Measurements from ENCODE around the gene SLC25A39.
A peak's percentile ranks its signal among the peaks of the same experiment; 100 is the strongest.

Gene SLC25A39

DNA sequence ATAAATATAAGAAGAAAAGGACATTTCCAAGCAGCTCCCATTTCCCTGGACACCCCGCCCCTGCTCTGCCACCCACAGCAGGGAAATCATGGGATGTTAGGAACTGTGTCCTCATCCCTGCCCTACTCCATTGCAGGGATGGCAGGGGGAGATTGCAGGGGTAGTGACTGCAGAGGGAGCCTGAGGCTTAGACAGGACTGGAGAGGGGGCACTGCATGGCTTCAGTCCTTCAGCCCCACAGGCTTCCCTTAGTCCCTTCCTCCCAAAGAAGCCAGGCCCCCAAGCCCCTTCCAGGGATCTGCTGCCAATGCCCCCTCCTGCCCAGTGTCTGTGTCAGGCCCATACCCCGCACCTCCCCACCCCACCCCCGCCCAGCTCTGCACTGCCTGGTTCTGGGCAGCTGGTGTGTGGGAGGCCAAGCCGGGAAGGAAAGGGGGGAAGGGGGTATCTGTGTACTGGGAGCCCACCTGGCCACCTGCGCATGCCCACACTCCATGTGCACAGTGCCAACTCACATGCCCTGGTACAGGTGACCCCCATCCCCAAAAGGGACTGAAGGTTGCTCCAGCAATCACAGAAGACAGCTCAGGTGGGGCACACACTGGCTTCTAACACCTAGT is 13.0 kb downstream of the SLC25A39 start:
- DNase-seq = no peak

GRCh38 chr17:44310609-44311376 is 13.8 kb downstream of the SLC25A39 start:
- DNase-seq = no peak

DNA sequence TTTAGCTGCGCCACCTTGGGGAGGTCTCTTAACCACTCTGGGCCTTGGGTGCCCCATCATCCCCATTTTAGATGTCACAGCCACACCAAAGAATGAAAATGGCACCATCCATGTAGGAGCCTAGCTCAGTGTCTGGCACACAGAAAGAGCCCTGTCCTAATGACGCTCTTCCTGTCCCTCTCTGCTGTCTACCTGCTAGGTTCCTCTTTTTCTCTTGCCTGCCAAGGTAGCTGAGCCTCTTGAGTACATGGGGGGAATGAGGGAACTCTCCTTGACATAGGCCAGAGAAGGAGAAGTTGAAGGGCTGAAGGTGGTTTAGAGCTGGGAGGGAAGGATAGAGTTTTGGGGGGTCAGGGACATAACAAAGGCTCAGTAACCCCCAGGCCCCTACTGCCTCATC is 14.4 kb downstream of the SLC25A39 start:
- DNase-seq = no peak

- DNase-seq = no peak
These were observed 15.2 kb downstream of the SLC25A39 start for GRCh38 chr17:44309472-44309871.

DNA sequence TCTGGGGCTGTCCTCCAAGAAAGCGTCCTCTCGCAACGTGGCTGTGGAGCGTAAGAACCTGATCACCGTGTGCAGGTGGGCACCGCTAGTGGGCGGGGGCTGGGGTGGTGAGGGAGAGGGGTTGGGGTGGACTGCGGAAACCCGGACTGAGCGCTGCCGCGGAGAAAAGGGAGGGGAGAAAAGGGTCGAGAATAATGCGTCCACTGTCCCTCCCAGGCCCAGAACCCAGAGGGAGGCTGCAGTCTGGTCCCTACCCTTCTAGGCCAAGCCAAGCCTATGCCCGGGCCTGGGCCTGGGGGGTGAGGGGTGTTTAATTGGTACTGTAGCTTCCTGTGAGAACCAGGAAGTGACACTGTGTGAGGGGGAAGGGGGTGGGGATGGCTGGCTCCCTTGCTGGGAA is 15.8 kb downstream of the SLC25A39 start:
- DNase-seq = no peak

DNA sequence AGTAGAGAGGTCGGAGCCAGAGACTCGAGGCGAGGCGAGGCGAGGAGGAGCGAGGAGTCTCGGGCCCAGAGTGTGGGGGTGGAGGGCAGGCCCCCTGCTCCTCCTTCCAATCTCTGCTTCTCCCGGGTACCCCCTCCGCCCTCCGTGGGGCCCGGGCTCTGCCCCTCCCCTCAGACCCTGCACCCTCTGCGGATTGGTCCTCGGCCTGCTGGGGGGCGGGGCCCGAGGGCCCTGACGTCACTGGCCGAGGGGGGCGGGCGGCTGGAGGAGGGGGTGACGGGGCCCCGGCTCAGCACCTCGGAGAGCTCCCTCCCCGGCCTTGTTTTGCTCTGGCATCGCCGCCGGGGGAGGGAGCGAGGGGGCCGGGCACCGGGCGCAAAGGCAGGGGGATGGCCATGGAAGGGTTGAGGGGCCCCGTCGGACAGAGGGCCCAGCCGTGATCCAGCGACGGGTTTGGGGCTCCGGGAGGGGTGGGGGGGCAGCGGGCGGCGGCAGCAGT is 16.3 kb downstream of the SLC25A39 start, which contains the start of gene RUNDC3A:
TSS of gene RUNDC3A (plus strand) at position 282 of the 499 bp plus-strand sequence. CDS start 232 bp downstream, outside the sequence.
- peak; percentile 94 for DNase-seq

GRCh38 chr17:44307387-44308186 is 17.0 kb downstream of the SLC25A39 start:
- DNase-seq = no peak

DNA sequence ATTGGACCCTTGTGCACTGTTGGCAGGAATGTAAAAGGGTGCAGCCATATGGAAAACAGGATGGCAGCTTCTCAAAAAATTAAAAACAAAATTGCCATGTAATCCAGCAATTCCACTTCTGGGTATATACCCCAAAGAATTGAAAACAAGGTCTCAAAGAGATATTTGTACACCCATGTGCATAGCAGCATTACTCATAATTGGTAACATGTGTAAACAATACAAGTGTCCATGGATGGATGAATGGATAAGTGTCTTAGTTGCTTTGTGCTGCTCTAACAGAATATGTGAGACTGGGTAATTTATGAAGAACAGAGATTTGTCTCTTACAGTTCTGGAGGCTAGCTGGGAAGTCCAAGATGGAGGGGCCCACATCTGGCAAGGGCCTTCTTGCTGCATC is 20.0 kb downstream of the SLC25A39 start:
- no peak for DNase-seq

DNA sequence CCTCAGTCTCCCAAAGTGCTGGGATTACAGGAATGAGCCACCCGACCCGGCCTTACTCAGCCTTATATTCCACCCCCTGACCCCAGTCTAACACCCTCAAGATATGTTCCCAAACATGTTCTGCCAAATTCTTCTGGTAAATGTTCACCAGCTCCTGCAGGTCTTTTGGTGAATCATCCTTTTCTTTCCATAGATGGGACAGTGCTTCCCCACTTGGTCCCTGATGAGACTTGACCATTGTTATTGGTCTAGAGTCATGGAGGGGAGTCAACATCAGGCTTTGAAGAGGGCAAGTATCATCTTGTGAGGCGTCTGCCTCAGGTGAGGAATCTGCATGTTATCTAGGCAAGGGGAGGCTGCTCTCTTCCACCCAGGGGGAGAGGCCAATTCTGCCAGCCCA is 26.6 kb downstream of the SLC25A39 start:
- no peak for DNase-seq

GRCh38 chr17:44293509-44294226 is 31.0 kb downstream of the SLC25A39 start:
- no peak for DNase-seq

DNA sequence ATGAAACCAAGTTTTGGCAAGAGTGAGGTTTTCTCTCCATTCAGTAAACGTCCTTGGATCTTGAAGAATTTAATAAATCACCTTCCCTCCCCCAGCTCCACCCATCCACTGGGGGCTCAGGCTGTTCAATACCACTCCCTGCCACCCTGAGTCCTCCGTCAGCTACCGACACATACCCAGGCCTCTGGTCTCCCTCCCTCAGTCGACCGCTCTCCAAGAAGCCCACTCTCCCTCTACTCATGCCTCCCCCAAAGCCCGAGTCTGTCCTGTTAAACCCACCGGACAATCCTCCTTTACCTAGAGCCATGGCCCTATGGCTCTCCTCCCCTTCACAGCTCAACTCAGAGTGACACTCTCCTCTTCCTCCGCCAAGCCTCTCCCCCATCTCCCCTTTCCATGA is 37.0 kb downstream of the SLC25A39 start:
- no peak for DNase-seq

DNA sequence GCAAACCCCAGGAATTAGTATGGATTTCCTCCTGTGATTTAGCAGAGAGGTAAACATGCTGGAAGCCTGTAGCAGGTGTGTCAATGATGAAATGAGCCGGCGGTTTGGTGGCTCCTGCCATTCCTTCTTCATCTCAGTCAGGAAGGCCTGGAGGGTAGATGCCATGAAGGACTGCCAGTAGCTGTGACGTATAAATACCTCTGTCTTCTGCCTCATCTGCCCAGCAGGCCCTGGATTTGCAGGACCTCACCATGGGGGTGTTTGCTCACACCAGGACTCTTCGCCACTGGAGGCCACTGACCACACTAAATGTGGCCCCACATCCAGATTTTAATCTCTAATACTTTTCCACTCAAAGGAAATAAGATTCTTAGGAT is 40.6 kb downstream of the SLC25A39 start:
- no peak for DNase-seq

DNA sequence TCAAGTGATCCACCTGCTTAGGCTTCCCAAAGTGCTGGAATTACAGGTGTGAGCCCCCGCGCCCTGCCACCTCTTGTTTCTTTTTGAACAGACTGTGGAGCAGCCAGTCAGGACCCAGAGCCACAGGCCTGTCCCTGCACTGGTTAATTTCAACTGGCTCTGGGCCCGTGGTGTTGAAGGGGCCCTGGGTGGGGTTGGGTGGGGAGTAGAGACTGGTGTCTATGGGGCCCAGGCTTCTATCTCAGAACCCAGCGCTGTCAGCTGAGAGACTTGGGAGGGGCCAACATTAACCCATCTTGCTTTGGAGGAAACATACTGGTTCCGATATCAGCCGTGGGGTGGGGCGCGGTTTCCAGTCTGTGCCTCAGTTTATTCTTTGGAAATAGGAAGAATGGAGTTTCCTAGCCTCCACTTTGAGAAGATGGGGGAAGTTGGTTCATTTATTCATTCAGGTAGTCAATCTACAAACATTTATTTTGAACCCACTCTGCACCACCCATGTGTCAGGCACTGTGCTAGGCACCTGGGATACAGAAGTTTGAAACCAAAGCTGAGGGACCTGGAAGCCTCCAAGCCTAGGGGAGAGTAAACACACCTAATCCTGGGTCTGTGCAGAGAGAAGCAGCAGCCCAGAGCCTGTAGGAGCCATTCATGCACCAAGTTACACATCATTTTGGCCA is 41.1 kb downstream of the SLC25A39 start:
- no peak for DNase-seq

- DNase-seq = no peak
These were observed 42.4 kb downstream of the SLC25A39 start for GRCh38 chr17:44282264-44282663.

DNA sequence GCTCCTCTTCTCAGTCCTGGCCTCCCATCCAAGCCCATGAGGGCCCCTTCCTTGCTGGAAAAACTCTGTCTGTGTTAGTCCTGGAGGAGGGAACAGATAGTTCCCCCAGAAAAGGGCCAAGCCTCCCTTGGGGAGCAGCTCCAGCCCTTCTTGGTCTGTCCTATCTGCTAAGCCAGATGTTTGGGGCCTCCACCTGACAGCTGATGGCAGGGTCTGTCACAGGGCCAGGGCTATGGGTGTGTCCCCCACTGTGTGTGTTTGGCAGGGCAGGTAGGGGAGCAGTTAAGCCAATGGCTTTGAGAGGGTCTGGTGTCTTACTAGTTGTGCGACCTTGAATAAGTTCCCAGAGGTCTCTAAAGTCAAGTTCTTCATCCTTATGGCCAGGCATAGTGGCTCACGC is 43.1 kb downstream of the SLC25A39 start:
- DNase-seq = no peak

DNA sequence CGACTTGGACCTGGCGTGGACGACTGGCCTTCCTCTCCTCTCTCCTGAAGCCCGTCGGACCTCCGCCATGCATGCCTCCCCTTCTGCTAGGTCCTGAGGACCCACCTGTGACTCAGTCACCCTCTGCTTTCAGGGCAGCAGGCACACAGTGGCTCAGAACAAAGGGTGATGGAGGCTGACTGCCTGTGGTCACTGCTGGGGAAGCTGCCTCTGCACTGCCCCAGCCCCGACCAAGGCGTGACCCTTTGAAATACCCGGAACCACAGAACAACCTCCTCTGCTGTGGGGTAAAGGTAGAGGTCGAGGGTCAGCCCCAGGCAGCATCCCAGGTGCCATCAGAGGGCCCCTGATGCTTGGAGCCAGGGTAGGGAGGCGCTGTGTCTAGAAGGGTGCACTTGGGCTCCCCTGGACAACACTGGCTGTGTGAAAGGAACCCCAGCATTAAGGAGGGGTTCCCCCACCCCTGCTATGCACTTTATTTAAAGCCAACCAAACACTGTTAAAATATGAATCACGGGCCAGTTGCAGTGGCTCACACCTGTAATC is 44.2 kb downstream of the SLC25A39 start:
- DNase-seq = no peak

GRCh38 chr17:44279666-44280391 is 44.8 kb downstream of the SLC25A39 start:
- DNase-seq = peak; percentile 28

- no peak for DNase-seq
These were observed 45.3 kb downstream of the SLC25A39 start for GRCh38 chr17:44279346-44279665.

DNA sequence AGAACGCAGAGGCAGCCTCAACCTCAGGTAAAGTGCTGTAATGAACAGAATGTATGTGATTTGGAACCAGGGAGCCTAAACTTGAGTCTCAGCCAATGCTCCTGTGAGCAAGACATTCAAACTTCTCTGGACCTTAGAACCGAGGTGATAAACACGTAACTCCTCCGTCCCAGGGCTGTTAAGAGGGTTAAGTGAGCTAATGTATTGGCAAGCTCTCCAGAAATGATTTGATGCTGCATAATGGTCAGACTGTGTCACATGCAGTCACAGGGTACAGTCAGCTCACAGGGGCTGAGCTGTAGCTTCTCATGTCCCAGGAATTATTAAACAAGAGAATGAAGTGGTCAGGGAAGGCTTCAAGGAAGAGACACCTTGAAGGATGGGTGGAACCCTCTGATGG is 46.6 kb downstream of the SLC25A39 start:
- no peak for DNase-seq

DNA sequence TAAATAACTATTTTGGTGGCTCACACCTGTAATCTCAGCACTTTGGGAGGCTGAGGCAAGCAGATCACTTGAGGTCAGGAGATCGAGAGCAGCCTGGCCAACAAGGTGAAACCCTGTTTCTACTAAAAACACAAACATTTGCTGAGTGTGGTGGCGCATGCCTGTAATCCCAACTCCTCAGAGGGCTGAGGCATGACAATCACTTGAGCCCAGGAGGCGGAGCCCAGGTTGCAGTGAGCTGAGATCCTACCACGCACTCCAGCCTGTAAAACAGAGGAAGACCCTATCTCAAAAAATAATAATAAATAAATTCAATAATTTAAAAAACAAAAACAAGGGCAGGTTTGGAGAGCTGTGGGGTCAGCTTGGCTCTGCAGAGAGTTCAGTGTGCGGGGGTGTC is 51.0 kb downstream of the SLC25A39 start:
- no peak for DNase-seq

DNA sequence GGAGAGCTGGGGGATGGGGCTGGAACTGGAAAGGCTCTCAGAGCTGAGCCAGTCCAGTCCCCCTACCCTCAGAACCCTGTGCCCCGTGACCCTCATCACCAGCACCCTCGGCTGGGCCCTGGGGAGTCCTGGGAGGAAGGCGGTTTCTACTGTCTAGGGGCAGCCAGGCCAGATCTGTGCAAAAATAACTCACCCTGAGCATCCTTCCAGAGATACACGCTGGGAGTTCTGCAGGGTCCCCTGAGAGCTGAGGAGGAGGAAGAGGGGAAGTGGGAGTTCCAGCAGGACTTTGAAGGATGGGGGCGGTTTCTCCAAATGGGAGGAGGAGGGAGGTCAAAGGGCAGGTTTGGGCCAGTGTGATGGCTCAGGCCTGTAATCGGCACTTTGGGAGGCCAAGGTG is 51.7 kb downstream of the SLC25A39 start:
- DNase-seq = no peak

Data from stimulated activated CD8-positive, alpha-beta memory T cell treated with anti-CD3 and anti-CD28 coated beads, Interleukin-4, amount 100 ng/mL, for 48 hours (primary cell).